Keratinocyte (primary cell): ENCODE results near the gene CREB5. TPM values are rescaled to one million over a fixed set of nuclear protein-coding genes. Genes with fewer than 3 reads are reported as not detected.

ENCODE experiments used
- DNase-seq: peaks from one replicate; pipeline ENCODE4 v3.0.0-alpha.2; 2011; ENCODE audit warnings: low read depth, missing footprints, low spot score
- FAIRE-seq: peaks from 2 replicates; lab custom pipeline; 2011; peaks lifted over from hg19 to GRCh38; lab: Jason Lieb, UNC
- H2AFZ ChIP-seq: 2 replicates; pipeline ENCODE4 v1.6.0; 2012; ENCODE audit warnings: low read length, control low read depth, inconsistent platforms; ENCODE audit not compliant: control insufficient read depth
- H3K27ac ChIP-seq: 2 replicates; pipeline ENCODE4 v1.5.1; 2011; ENCODE audit warnings: low read length; ENCODE audit not compliant: control insufficient read depth, insufficient read depth
- H3K27me3 ChIP-seq: 3 replicates; pipeline ENCODE4 v1.6.0; 2011; ENCODE audit warnings: low read length; ENCODE audit not compliant: control insufficient read depth, insufficient read depth; ENCODE audit errors: extremely low read depth
- H3K36me3 ChIP-seq, 2 experiments: 2 replicates in 1 of 2; 3 replicates in 1 of 2; pipeline ENCODE4 v1.5.1; 2011; ENCODE audit warnings: low read length in 2 of 2, mild to moderate bottlenecking in 1 of 2; ENCODE audit not compliant: control insufficient read depth in 2 of 2, insufficient read depth in 2 of 2; ENCODE audit errors: extremely low read depth in 1 of 2
- H3K4me1 ChIP-seq: 3 replicates; pipeline ENCODE4 v1.5.1; 2011; ENCODE audit warnings: low read length; ENCODE audit not compliant: control insufficient read depth, insufficient read depth; ENCODE audit errors: extremely low read depth
- H3K4me2 ChIP-seq: 3 replicates; pipeline ENCODE4 v1.6.0; 2011; ENCODE audit warnings: low read depth, low read length; ENCODE audit not compliant: control insufficient read depth, insufficient read depth; ENCODE audit errors: extremely low read depth
- H3K4me3 ChIP-seq, 3 experiments: fragments of 200-600 bp in 1 of 3; sonication (generic) in 1 of 3; 2 replicates in 2 of 3; 3 replicates in 1 of 3; pipeline ENCODE4 v1.5.1; 2011 to 2016; ENCODE audit warnings: low read length in 3 of 3, mild to moderate bottlenecking in 3 of 3, control low read depth in 2 of 3, inconsistent platforms in 1 of 3, low read depth in 1 of 3, mixed read lengths in 1 of 3, mixed run types in 1 of 3, moderate library complexity in 1 of 3; ENCODE audit not compliant: control insufficient read depth in 2 of 3, insufficient read depth in 2 of 3; ENCODE audit errors: extremely low read depth in 1 of 3
- H3K79me2 ChIP-seq: 2 replicates; pipeline ENCODE4 v1.6.0; 2012; ENCODE audit warnings: low read length; ENCODE audit not compliant: control insufficient read depth, insufficient read depth
- H3K9ac ChIP-seq: 3 replicates; pipeline ENCODE4 v1.6.0; 2011; ENCODE audit warnings: low read length; ENCODE audit not compliant: control insufficient read depth, insufficient read depth; ENCODE audit errors: extremely low read depth
- H3K9me1 ChIP-seq: 3 replicates; pipeline ENCODE4 v1.6.0; 2011; ENCODE audit warnings: low read length; ENCODE audit not compliant: control insufficient read depth, insufficient read depth; ENCODE audit errors: extremely low read depth
- H3K9me3 ChIP-seq: 2 replicates; pipeline ENCODE4 v1.5.1; 2012; ENCODE audit warnings: low read depth, low read length; ENCODE audit not compliant: control insufficient read depth
- H4K20me1 ChIP-seq: 3 replicates; pipeline ENCODE4 v1.6.0; 2011; ENCODE audit warnings: low read length; ENCODE audit not compliant: control insufficient read depth, insufficient read depth; ENCODE audit errors: extremely low read depth
- CTCF ChIP-seq, 3 experiments: IDR thresholded peaks in 1 of 3; conservative IDR thresholded peaks in 1 of 3; optimal IDR thresholded peaks in 1 of 3; 2 replicates in 2 of 3; 3 replicates in 1 of 3; pipeline versions ENCODE3 to v1.5.1; 2011; ENCODE audit warnings: low read length in 3 of 3, mild to moderate bottlenecking in 3 of 3, moderate library complexity in 2 of 3, control low read depth in 1 of 3, inconsistent platforms in 1 of 3; ENCODE audit not compliant: insufficient read depth in 2 of 3; ENCODE audit errors: extremely low read depth in 1 of 3
- EZH2 ChIP-seq: IDR thresholded peaks from one replicate; pipeline ENCODE4 v1.6.1; 2012; ENCODE audit warnings: inconsistent platforms, mild to moderate bottlenecking, low read length, moderate library complexity
- dilution Hi-C: fragments of 300-500 bp; cut with MboI; formaldehyde crosslinking; loops from one replicate; pipeline ENCODE4 v1.7.0; 2020; ENCODE audit warnings: low sequenced_read_pairs; ENCODE audit not compliant: extremely low pct_ligation_motif_present
- polyA plus RNA-seq, 5 experiments: library from polyadenylated mRNA; depleted of rRNA in 3 of 5; stranded (reverse) in 3 of 5; stranded (forward) in 1 of 5; unstranded in 1 of 5; fragments of >200 nt; gene quantifications; 1 replicate in 1 of 5; 2 replicates in 3 of 5; 3 replicates in 1 of 5; pipeline versions ENCODE4 v1.2.1 to v1.2.3, GENCODE V29; 2011 to 2012; ENCODE audit warnings: missing spikeins in 2 of 5, low read depth in 1 of 5, low replicate concordance in 1 of 5

CREB5 gene
- polyA plus RNA-seq, 1 donor (not counting 4 experiments of a cell fraction or from before 2014, with no cell fraction given): 7.9 TPM

- Histone ChIP-seq H3K4me3 (no peak overlapping the region), H3K9me3 (no peaks in the 10 kb centered on the region), H3K79me2 (no peaks in the 10 kb centered on the region), H2AFZ (peak overlapping the region; percentile 13), H3K27me3 (peaks cover 13% of the 10 kb centered on the region), H3K9ac (no peak overlapping the region), H4K20me1 (no peaks in the 10 kb centered on the region), H3K4me1 (no peaks in the 10 kb centered on the region), H3K9me1 (peaks cover 2% of the 10 kb centered on the region), H3K4me2 (no peak overlapping the region), H3K27ac (no peak overlapping the region), H3K36me3 (no peaks in the 10 kb centered on the region)
- dilution Hi-C loops: no loop called here
- no peak for FAIRE-seq
- no peak for DNase-seq
- no peak for TF ChIP-seq EZH2
Observed at GRCh38 chr7:28556025-28556424, 143.7 kb downstream of the CREB5 start.

- no peaks in the 10 kb centered on the region for H3K9me3 ChIP-seq
- H3K27ac ChIP-seq: no peak overlapping the region
- no peak overlapping the region for H3K9ac ChIP-seq
- no peaks in the 10 kb centered on the region for H3K4me1 ChIP-seq
- no peak for DNase-seq
- no peak for FAIRE-seq
- H3K36me3 ChIP-seq: no peaks in the 10 kb centered on the region
- H3K27me3 ChIP-seq: peaks cover 8% of the 10 kb centered on the region
- no peak overlapping the region for H3K4me3 ChIP-seq
- peaks cover 2% of the 10 kb centered on the region for H3K9me1 ChIP-seq
- no peak for TF ChIP-seq CTCF (optimal IDR thresholded peaks at IDR 0.05 in 1 of 3, IDR thresholded peaks at IDR 0.05 in 1 of 3, conservative IDR thresholded peaks at IDR 0.05 in 1 of 3; ENCODE audit: extremely low read depth in 1 of 3, insufficient read depth in 2 of 3, low read length in 3 of 3)
- TF ChIP-seq EZH2: no peak
- dilution Hi-C loops: no loop called here
- no peak overlapping the region for H2AFZ ChIP-seq
- no peaks in the 10 kb centered on the region for H3K79me2 ChIP-seq
- H4K20me1 ChIP-seq: no peaks in the 10 kb centered on the region
- H3K4me2 ChIP-seq: no peak overlapping the region
Observed at GRCh38 chr7:28556671-28557070, 144.4 kb downstream of the CREB5 start.

GRCh38 chr7:28558236-28558635 is 145.9 kb downstream of the CREB5 start:
- H3K9me3 ChIP-seq: no peaks in the 10 kb centered on the region
- no peaks in the 10 kb centered on the region for H3K36me3 ChIP-seq
- no peak overlapping the region for H3K4me2 ChIP-seq
- H4K20me1 ChIP-seq: no peaks in the 10 kb centered on the region
- H3K27me3 ChIP-seq: peaks cover 8% of the 10 kb centered on the region
- FAIRE-seq (no peak), DNase-seq (no peak)
- H3K4me3 ChIP-seq: no peak overlapping the region
- peaks cover 2% of the 10 kb centered on the region for H3K9me1 ChIP-seq
- no peak overlapping the region for H3K27ac ChIP-seq
- no peak for TF ChIP-seq EZH2
- no peak for TF ChIP-seq CTCF (optimal IDR thresholded peaks at IDR 0.05 in 1 of 3, IDR thresholded peaks at IDR 0.05 in 1 of 3, conservative IDR thresholded peaks at IDR 0.05 in 1 of 3; ENCODE audit: extremely low read depth in 1 of 3, insufficient read depth in 2 of 3, low read length in 3 of 3)
- no peak overlapping the region for H3K9ac ChIP-seq
- H3K4me1 ChIP-seq: no peaks in the 10 kb centered on the region
- no peak overlapping the region for H2AFZ ChIP-seq
- no peaks in the 10 kb centered on the region for H3K79me2 ChIP-seq
- dilution Hi-C loops: no loop called here
